Muscle layer of duodenum (tissue), 2 donors: ENCODE measurements around the gene ECT2.
"Not testable (repeated sequence)": the region's sequence is repeated elsewhere in the genome, so short reads cannot be mapped to it uniquely, and the experiment has no call there.

Experiments
- H3K27ac ChIP-seq: one replicate; pipeline ENCODE4 v1.7.0; 2013; ENCODE audit warnings: mild to moderate bottlenecking, low read length
- H3K27me3 ChIP-seq: one replicate; pipeline ENCODE4 v1.7.0; 2013; ENCODE audit warnings: low read depth, mild to moderate bottlenecking, control low read depth, low read length
- H3K36me3 ChIP-seq, 2 donors: one replicate each; pipeline ENCODE4 v1.7.0; 2013; ENCODE audit warnings: low read length in 2 of 2, control low read depth in 1 of 2, mild to moderate bottlenecking in 1 of 2; ENCODE audit not compliant: insufficient read depth in 2 of 2, control insufficient read depth in 1 of 2
- H3K4me1 ChIP-seq, 2 donors: one replicate each; pipeline ENCODE4 v1.7.0; 2013; ENCODE audit warnings: low read length in 2 of 2, mild to moderate bottlenecking in 2 of 2, control low read depth in 1 of 2, moderate library complexity in 1 of 2; ENCODE audit not compliant: insufficient read depth in 2 of 2, control insufficient read depth in 1 of 2
- H3K4me3 ChIP-seq, 2 donors: one replicate each; pipeline ENCODE4 v1.7.0; 2013; ENCODE audit warnings: low read length in 2 of 2, low read depth in 1 of 2, mild to moderate bottlenecking in 1 of 2
- H3K9me3 ChIP-seq, 2 donors: one replicate each; pipeline ENCODE4 v1.7.0; 2013; ENCODE audit warnings: low read length in 2 of 2, control low read depth in 1 of 2, mild to moderate bottlenecking in 1 of 2; ENCODE audit not compliant: control insufficient read depth in 1 of 2
- donor health status: healthy.

The ECT2 gene

DNA sequence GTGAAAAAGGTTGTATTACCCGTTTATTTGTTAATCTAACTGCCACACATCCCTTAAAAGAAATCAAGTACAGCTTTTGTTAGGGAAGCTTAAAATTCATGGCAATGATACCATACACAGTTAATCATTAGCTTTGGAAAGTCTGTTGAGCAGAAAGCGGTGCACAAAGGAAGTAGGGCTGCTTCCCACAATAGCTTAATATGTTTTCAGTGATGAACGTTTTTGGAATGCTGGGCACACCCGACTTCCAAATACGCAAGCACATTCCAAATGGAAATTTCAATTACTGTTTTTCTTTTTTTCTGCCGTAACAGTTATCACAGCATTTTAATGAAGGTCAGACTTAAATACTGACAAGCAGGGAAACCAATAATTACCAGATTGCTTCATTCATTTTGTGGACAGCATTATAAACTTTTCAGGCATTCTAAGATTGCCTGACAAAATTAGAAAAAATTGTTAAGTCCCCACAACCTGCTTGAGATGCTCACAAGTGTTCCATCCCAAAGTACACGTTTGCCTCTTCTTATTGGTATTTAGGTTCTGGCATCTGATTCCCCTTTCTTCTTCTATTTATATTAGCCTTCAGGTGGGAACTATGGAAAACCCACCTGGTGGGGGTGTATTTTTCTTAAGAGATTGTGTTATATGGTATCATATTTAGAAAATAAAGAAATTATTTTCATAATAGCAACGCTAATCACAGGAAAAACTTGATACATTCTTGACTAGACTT is 1.1 kb upstream of the ECT2 start:
- H3K4me3 ChIP-seq = peak overlapping the region; percentile 83 to 94

GRCh38 chr3:172750069-172750367 is 508 bp upstream of the ECT2 start:
- Histone ChIP-seq H3K9me3 (no peaks in the 10 kb centered on the region), H3K27ac (peak overlapping the region; percentile 92)

More for the DNA sequence above, 1.1 kb upstream of the ECT2 start:
- H3K36me3 ChIP-seq = no peaks in the 10 kb centered on the region
- peak overlapping the region; percentile 92 for H3K27ac ChIP-seq
- H3K4me1 ChIP-seq = no peaks in the 10 kb centered on the region
- H3K27me3 ChIP-seq = no peaks in the 10 kb centered on the region
- H3K9me3 ChIP-seq = no peaks in the 10 kb centered on the region

GRCh38 chr3:172751175-172751704 is 714 bp downstream of the ECT2 start:
- Histone ChIP-seq H3K4me3 (peak overlapping the region; percentile 83 to 94), H3K36me3 (no peaks in the 10 kb centered on the region), H3K4me1 (no peaks in the 10 kb centered on the region), H3K27ac (peak overlapping the region; percentile 81), H3K27me3 (no peaks in the 10 kb centered on the region), H3K9me3 (no peaks in the 10 kb centered on the region)

More at GRCh38 chr3:172750069-172750367, 508 bp upstream of the ECT2 start:
- no peaks in the 10 kb centered on the region for H3K27me3 ChIP-seq
- peak overlapping the region; percentile 83 to 94 for H3K4me3 ChIP-seq
- no peaks in the 10 kb centered on the region for H3K4me1 ChIP-seq
- H3K36me3 ChIP-seq = no peaks in the 10 kb centered on the region

GRCh38 chr3:172752651-172753050 is 2.1 kb downstream of the ECT2 start:
- Histone ChIP-seq H3K4me1 (no peaks in the 10 kb centered on the region), H3K9me3 (no peaks in the 10 kb centered on the region), H3K27ac (no peak overlapping the region), H3K36me3 (no peaks in the 10 kb centered on the region), H3K4me3 (no peak overlapping the region), H3K27me3 (no peaks in the 10 kb centered on the region)

DNA sequence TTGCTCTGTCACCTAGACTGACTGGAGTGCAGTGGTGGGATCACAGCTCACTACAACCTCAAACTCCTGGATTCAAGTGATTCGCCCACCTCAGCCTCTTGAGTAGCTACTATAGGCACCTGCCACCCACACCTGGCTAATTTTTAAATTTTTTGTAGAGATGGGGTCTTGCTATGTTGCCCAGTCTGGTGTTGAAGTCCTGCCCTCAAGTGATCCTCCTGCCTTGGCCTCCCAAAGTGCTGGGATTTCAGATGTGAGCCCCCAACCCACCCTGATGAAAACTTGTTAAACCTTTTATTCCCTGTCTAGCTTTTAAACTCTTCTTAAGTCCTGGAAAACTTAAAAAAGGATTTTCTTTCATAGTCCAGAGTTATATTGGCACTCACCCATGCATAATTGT is 2.6 kb downstream of the ECT2 start:
- Histone ChIP-seq H3K27me3 (no peaks in the 10 kb centered on the region), H3K4me1 (no peaks in the 10 kb centered on the region)

GRCh38 chr3:172760416-172760815 is 9.9 kb downstream of the ECT2 start:
- not testable (repeated sequence) for H3K9me3 ChIP-seq, H3K4me1 ChIP-seq, H3K27me3 ChIP-seq, H3K4me3 ChIP-seq, H3K27ac ChIP-seq
- H3K36me3 ChIP-seq = peaks cover 16 to 20% of the 10 kb centered on the region in 2 donors

More for the DNA sequence above, 2.6 kb downstream of the ECT2 start:
- Histone ChIP-seq H3K4me3 (no peak overlapping the region), H3K36me3 (no peaks in the 10 kb centered on the region), H3K9me3 (no peaks in the 10 kb centered on the region), H3K27ac (no peak overlapping the region)

GRCh38 chr3:172766241-172766640 is 15.7 kb downstream of the ECT2 start:
- H3K27me3 ChIP-seq = no peaks in the 10 kb centered on the region
- H3K27ac ChIP-seq = no peak overlapping the region
- no peaks in the 10 kb centered on the region for H3K9me3 ChIP-seq
- no peak overlapping the region for H3K4me3 ChIP-seq
- peaks cover 25 to 28% of the 10 kb centered on the region in 2 donors for H3K36me3 ChIP-seq
- no peaks in the 10 kb centered on the region for H3K4me1 ChIP-seq

GRCh38 chr3:172766718-172767405 is 16.3 kb downstream of the ECT2 start:
- Histone ChIP-seq H3K4me1 (no peaks in the 10 kb centered on the region), H3K36me3 (peaks cover 25 to 28% of the 10 kb centered on the region in 2 donors), H3K27ac (no peak overlapping the region), H3K4me3 (no peak overlapping the region), H3K9me3 (no peaks in the 10 kb centered on the region), H3K27me3 (no peaks in the 10 kb centered on the region)

- Histone ChIP-seq H3K4me1 (no peaks in the 10 kb centered on the region), H3K27me3 (no peaks in the 10 kb centered on the region), H3K27ac (no peak overlapping the region), H3K4me3 (no peak overlapping the region), H3K9me3 (no peaks in the 10 kb centered on the region), H3K36me3 (peaks cover 9 to 12% of the 10 kb centered on the region in 2 donors)
Measured at GRCh38 chr3:172770382-172770781, 19.9 kb downstream of the ECT2 start.

GRCh38 chr3:172771672-172772071 is 21.1 kb downstream of the ECT2 start:
- H3K27ac ChIP-seq = no peak overlapping the region
- H3K36me3 ChIP-seq = peaks cover 3 to 8% of the 10 kb centered on the region in 2 donors
- H3K4me3 ChIP-seq = no peak overlapping the region

DNA sequence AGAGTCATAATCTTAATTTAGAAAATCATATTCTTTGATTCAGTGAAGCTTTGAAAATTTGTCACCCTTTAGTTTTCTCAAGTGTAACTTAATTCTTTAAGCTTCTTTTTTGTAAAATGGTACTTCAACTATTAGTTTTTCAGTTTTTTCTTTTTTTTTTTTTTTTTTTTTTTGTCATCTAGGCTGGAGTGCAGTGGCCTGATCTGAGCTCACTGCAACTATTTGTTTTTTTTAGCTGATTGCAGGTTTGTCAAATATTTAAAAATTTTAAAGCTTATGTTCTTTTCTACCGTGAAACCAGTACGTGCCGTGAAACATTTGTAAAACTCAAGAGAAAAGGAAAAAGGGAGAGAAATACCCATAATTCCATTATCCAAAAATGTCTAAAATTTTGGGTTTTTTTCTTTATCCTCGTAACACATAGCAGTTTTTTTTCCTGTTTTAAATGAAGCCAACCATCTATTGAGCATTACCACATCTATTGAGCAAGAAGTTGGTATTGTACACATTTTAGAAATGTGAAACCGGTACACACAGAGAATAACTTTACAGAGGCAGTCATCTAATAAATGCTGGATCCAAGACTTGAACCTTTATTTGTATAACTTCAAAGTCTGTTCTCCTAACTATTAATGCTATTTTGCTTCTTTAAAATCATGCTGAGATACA is 25.7 kb downstream of the ECT2 start:
- Histone ChIP-seq H3K27ac (no peak overlapping the region), H3K27me3 (no peaks in the 10 kb centered on the region), H3K4me1 (no peaks in the 10 kb centered on the region), H3K9me3 (no peaks in the 10 kb centered on the region), H3K36me3 (peaks cover 0 to 6% of the 10 kb centered on the region in 2 donors), H3K4me3 (no peak overlapping the region)

More at GRCh38 chr3:172771672-172772071, 21.1 kb downstream of the ECT2 start:
- H3K27me3 ChIP-seq = no peaks in the 10 kb centered on the region
- no peaks in the 10 kb centered on the region for H3K9me3 ChIP-seq
- no peaks in the 10 kb centered on the region for H3K4me1 ChIP-seq
